LNCaP clone FGC (cell line): ENCODE data around the gene C17orf114.

ENCODE experiments used
- DNase-seq: peaks from one replicate; pipeline ENCODE4 v3.0.0-alpha.2; 2011; ENCODE audit warnings: low read depth
- H3K4me3 ChIP-seq: 2 replicates; pipeline ENCODE4 v1.5.1; 2011; ENCODE audit warnings: mild to moderate bottlenecking, low read depth, low read length, control low read depth
- TF ChIP-seq, protein P1 (sequence below): IDR thresholded peaks from 2 replicates; pipeline ENCODE4 v1.5.1; 2012; ENCODE audit warnings: mild to moderate bottlenecking; ENCODE audit not compliant: control insufficient read depth, insufficient read depth; ENCODE audit errors: extremely low read depth

C17orf114 gene

DNA sequence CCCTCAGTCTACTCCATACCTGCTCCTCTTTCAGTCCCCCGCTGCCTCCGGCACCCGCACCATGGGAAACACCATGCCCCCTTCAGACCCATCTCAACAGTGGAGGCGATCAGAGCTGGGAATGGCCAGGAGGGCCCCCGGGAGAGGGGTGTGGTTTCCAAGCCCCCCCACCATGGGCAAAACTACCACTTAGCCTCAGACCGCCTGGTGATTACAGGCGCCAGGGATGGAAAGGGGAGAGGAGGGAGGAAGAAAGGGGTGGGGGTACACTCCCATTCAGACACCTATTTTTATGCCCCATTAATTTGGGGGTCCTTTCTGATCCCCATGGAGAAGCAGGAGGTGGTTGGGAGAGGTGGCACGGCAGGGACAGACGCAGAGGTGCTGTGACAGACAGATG lies at the start of gene C17orf114:
C17orf114 (minus strand) TSS at position 101 of the 400 bp plus-strand sequence.
- DNase-seq, result no peak
- no peak within 1 kb of the TSS for H3K4me3 ChIP-seq
- TF ChIP-seq, protein P1, sequence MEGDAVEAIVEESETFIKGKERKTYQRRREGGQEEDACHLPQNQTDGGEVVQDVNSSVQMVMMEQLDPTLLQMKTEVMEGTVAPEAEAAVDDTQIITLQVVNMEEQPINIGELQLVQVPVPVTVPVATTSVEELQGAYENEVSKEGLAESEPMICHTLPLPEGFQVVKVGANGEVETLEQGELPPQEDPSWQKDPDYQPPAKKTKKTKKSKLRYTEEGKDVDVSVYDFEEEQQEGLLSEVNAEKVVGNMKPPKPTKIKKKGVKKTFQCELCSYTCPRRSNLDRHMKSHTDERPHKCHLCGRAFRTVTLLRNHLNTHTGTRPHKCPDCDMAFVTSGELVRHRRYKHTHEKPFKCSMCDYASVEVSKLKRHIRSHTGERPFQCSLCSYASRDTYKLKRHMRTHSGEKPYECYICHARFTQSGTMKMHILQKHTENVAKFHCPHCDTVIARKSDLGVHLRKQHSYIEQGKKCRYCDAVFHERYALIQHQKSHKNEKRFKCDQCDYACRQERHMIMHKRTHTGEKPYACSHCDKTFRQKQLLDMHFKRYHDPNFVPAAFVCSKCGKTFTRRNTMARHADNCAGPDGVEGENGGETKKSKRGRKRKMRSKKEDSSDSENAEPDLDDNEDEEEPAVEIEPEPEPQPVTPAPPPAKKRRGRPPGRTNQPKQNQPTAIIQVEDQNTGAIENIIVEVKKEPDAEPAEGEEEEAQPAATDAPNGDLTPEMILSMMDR, result no peak

DNA sequence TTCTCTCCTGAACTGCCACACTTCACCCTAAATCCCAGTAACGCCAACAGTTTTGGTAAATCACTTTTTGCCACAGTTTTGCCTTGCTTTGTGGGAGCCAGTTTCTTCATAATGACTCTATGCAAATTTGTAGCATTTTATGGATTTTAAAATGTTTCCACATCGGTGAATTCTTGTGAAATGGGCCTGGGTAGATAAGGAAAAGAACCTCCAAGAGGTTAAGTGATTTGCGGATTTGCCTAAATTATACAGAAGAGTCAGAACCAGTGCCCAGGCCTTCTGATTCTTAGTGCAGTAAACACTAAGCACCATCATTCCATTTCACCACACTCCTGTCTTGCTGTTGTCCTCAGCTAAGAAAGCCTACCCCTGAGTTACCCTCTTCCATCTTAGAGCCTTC lies 49.0 kb upstream of the C17orf114 start:
- H3K4me3 ChIP-seq, result no peak overlapping the region
- TF ChIP-seq, protein P1, result no peak
- DNase-seq, result no peak

DNA sequence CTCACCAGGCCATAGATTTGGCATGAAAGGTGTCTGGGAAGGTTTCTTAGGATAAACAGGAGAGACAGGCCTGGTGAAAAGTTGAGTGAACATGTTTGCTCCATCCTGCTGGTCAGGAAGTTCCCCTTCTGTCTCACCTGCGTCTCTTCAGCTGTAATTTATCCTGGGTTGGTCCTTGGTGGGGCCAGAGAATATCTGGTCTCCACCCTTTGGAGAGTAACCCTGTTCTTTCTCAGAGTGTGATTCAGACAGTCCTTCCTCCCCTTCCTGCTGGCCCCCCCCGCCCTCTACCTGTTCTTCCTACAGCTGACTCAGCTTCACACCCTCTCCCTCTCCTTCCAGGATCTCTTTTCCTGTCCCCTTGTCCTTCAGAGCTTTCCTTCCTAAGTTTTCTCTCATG lies 48.1 kb upstream of the C17orf114 start:
- TF ChIP-seq, protein P1, result no peak
- no peak overlapping the region for H3K4me3 ChIP-seq
- peak; percentile 11 for DNase-seq

DNA sequence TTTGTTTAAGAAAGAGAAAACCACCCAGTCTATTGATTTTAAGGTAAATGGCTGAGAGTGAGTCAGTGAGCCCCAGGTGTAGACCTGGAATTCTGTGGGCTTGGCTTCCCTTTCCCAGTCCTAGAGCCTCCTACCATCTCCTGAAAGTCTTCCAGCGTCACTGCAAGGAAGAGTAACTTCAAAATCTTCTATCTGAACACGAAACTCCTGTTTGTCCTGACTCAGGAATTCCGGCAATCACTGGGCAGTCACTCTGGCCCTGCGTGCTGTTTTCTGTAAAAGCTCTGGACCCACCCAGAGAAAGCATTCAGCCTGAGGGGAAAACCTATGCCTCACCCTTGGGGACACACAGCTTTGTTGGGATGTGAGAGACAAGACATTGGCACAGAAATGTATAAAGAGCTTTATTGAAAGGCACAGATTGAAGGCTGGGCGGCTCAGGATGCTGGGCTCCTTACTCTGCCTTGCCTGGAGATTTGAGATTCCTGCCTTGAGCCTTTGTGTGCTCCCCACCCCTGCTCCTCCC lies 46.9 kb upstream of the C17orf114 start:
- no peak overlapping the region for H3K4me3 ChIP-seq
- DNase-seq, result no peak
- TF ChIP-seq, protein P1, result no peak

DNA sequence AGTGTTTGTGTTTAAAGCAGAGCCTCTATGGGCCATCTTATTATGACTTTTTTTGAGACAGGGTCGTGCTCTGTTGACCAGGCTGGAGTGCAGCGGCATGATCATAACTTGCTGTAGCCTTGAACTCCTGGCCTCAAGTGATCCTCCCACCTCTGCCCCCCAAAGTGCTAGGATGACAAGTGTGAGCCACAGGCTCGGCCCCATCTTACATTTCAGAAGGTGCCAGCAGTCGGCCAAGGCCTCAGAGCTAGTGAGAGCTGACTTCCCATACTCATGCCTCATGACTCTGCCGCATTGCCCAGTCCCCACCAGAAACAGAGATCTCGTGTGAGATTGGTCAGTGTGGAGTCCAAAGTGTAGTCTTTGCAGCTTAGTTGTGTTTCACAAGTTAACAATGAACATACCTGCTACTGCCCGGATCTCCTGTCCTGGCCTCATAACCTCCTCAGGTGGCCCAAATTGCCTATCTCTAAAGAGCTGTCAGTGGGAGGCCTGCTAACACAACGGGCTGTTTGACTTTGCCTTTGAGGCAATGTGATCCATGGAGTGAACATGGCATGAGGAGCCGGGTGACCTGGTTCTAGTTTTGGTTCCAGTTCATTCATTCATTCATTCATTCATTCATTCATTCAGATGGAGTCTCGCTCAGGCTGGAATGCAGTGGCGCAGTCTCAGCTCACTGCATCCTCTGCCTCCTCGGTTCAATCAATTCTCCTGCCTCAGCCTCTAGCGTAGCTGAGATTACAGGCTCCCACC lies 44.7 kb upstream of the C17orf114 start:
- TF ChIP-seq, protein P1, result no peak
- no peak overlapping the region for H3K4me3 ChIP-seq
- DNase-seq, result no peak

DNA sequence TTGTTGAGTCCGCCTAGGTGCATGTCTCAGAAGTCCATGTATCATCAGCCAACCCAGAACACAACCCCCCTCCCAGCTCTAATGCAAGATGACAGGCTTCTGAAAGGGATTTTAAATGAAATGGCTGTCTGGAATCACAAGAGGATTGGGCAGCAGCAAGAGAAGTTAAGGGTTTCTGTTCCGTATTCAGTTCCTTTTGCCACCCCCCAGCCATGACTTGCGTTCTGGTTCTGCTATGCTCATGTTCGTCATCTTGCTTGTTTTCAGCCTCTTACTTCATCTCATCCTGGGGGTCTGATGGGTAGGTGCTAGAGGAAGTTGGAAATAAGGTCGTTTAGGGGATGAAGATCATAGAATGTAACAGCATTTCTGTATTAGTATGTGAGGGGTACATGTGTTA lies 43.0 kb upstream of the C17orf114 start:
- no peak overlapping the region for H3K4me3 ChIP-seq
- no peak for DNase-seq
- TF ChIP-seq, protein P1, result no peak
